ENCODE data around the gene TAS2R38. TPM values are rescaled to one million over a fixed set of nuclear protein-coding genes. Genes with fewer than 3 reads are reported as not detected.

Gene TAS2R38
- total RNA-seq, 1 experiment from 2014 or later: not detected

- H3K56ac ChIP-seq (ENCODE audit: insufficient read length, low read depth, low read length): no peak overlapping the region
- no peak overlapping the region for H3K27ac Mint-ChIP-seq
- no peaks in the 10 kb centered on the region for H3K27me3 ChIP-seq (ENCODE audit: insufficient read depth, low read length)
- H3K4ac ChIP-seq (ENCODE audit: low read depth, low read length): no peak overlapping the region
- H3K18ac ChIP-seq (ENCODE audit: insufficient read length, low read depth, low read length): no peak overlapping the region
- no peak overlapping the region for H2BK5ac ChIP-seq (ENCODE audit: insufficient read length, low read length)
- no peak overlapping the region for H4K8ac ChIP-seq (replicated peaks; ENCODE audit: insufficient read length, low read depth, low read length)
- H3K23me2 ChIP-seq (ENCODE audit: insufficient read length, low read depth, low read length, poor library complexity, severe bottlenecking): no peaks in the 10 kb centered on the region
- H3K36me3 Mint-ChIP-seq (ENCODE audit: insufficient read depth in 1 of 3, low read depth in 3 of 3): no peaks in the 10 kb centered on the region
- no peaks in the 10 kb centered on the region for H4K20me1 ChIP-seq (ENCODE audit: control insufficient read depth, insufficient read depth, insufficient read length)
- no peaks in the 10 kb centered on the region for H3K79me2 ChIP-seq (ENCODE audit: insufficient read depth, low read length)
- H3K23ac ChIP-seq (ENCODE audit: insufficient read length, low read depth, low read length): no peak overlapping the region
- no peak overlapping the region for H3K9ac ChIP-seq (ENCODE audit: extremely low read depth, insufficient read length, low read length)
- peaks cover 5 to 8% of the 10 kb centered on the region in 2 experiments for H3K4me1 Mint-ChIP-seq
- H2BK15ac ChIP-seq (ENCODE audit: low read depth, low read length): no peak overlapping the region
- H3K4me2 ChIP-seq (ENCODE audit: insufficient read depth, insufficient read length, low read length): no peak overlapping the region
- no peak for DNase-seq
- H3K4me3 Mint-ChIP-seq: no peak overlapping the region
- no peak overlapping the region for H2BK120ac ChIP-seq (ENCODE audit: low read depth, low read length, poor library complexity, severe bottlenecking)
- TF ChIP-seq, protein P1, sequence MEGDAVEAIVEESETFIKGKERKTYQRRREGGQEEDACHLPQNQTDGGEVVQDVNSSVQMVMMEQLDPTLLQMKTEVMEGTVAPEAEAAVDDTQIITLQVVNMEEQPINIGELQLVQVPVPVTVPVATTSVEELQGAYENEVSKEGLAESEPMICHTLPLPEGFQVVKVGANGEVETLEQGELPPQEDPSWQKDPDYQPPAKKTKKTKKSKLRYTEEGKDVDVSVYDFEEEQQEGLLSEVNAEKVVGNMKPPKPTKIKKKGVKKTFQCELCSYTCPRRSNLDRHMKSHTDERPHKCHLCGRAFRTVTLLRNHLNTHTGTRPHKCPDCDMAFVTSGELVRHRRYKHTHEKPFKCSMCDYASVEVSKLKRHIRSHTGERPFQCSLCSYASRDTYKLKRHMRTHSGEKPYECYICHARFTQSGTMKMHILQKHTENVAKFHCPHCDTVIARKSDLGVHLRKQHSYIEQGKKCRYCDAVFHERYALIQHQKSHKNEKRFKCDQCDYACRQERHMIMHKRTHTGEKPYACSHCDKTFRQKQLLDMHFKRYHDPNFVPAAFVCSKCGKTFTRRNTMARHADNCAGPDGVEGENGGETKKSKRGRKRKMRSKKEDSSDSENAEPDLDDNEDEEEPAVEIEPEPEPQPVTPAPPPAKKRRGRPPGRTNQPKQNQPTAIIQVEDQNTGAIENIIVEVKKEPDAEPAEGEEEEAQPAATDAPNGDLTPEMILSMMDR (conservative IDR thresholded peaks at IDR 0.05): no peak
- H4K91ac ChIP-seq (ENCODE audit: insufficient read length, low read depth, low read length): no peak overlapping the region
- H2BK20ac ChIP-seq (ENCODE audit: low read depth, low read length, poor library complexity, severe bottlenecking): no peak overlapping the region
- no peak overlapping the region for H3T11ph ChIP-seq (ENCODE audit: low read length)
- H3K9me3 ChIP-seq (ENCODE audit: control insufficient read depth, low read depth, low read length): no peaks in the 10 kb centered on the region
- no peaks in the 10 kb centered on the region for H3K79me1 ChIP-seq (ENCODE audit: insufficient read depth, low read depth, low read length, poor library complexity, severe bottlenecking)
- H3K4me1 ChIP-seq (ENCODE audit: insufficient read depth, low read length): no peaks in the 10 kb centered on the region
- H2AK5ac ChIP-seq (ENCODE audit: insufficient read length, low read length): no peak overlapping the region
- H3K14ac ChIP-seq (ENCODE audit: insufficient read depth, low read length): no peak overlapping the region
- no peak overlapping the region for H3K27ac ChIP-seq (ENCODE audit: insufficient read length, low read depth, low read length)
- no peak overlapping the region for H2AFZ ChIP-seq (ENCODE audit: low read length)
- no peaks in the 10 kb centered on the region for H3K27me3 Mint-ChIP-seq (ENCODE audit: low read depth)
- no CpG with 5 or more reads among the region's 2 CpGs for WGBS (ENCODE audit: extremely low coverage, insufficient read length, low lambda C conversion rate)
- H2BK12ac ChIP-seq (ENCODE audit: insufficient read length, low read depth, low read length): no peak overlapping the region
- no peaks in the 10 kb centered on the region for H3K9me3 Mint-ChIP-seq
- H4K5ac ChIP-seq (ENCODE audit: insufficient read length, low read depth, low read length): no peak overlapping the region
These were observed 18.6 kb upstream of the TAS2R38 start for GRCh38 chr7:141992156-141992555.

Measured in H9 (cell line).